ENCODE data around the gene DKKL1.
"Not testable (repeated sequence)": the region's sequence is repeated elsewhere in the genome, so short reads cannot be mapped to it uniquely, and the experiment has no call there.

DKKL1 gene

DNA sequence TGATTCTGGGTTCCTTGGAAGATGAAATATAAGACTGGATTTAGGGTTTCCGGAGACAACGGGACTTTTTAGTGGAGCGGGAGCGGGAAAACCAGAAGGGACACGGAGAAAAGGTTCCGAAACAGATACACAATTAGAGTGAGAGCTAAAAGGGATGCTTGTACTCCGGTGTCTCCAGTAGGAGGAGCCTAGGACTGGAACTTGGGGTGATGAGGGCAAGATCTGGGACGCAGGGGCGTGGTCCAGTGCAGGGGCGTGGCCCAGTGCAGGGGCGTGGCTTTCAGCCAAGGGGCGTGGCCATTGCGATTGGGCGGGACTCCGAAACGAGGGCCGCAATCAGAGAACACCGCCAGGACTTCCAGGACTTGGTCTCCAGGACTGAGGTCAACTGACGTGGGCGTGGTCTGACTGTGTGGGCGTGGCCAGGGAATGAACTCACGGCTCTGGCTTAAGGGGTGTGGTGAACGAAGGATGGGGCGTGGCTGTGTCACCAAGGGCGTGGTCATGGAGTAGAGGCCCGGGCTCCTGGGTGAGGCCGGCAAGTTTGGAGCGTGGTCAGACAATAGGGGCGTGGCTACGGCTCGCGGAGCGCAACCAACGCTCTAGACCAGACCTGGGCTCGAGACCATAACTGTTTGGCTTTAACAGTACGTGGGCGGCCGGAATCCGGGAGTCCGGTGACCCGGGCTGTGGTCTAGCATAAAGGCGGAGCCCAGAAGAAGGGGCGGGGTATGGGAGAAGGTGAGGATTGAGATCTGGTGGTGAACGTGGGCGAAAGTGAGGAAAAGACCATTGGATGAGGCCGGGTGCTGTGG, at the start of gene DKKL1:
TSS of gene DKKL1 (plus strand) at position 610 of the 815 bp plus-strand sequence. CDS start at position 732, 122 bp downstream.
- peak; percentile 73 to 88 for DNase-seq

DNA sequence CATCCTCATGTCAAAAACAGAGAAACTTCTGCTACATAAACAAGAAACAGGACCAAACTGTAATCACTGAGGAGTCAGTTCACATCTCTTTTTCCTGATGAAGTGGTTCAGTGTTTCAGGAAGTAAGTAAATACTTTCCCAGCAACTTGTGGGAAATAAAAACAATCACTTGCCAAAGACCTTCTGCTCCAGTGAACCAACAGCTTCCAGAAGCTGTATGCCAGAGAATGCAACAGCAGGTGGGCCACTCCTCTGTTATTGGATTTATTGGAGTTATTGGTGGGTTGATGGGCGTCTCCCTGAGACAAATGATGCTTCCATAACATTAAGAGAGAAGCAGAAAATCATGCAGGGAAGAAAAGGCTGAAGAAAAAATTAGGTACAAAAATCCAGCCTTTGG, 48.6 kb upstream of the DKKL1 start:
- no peak for DNase-seq

DNA sequence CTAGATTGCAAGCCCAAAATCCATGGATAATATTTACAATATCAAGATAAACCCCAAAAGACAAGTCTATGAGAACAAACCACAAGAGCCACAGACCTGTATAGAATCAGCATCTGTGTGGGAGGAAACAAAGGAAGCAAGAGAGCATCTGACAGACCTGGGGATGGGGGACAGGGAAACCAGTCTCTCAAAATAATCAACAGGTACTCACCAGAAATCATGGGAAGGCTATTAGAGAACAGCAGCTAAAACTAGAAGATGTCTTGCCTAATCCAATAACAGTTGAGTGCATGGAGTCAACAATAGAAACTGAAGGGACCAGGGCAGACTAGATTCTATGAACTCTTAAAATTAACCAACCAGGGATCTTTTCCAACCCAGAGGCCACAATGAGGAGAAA, 47.4 kb upstream of the DKKL1 start:
- no peak for DNase-seq

DNA sequence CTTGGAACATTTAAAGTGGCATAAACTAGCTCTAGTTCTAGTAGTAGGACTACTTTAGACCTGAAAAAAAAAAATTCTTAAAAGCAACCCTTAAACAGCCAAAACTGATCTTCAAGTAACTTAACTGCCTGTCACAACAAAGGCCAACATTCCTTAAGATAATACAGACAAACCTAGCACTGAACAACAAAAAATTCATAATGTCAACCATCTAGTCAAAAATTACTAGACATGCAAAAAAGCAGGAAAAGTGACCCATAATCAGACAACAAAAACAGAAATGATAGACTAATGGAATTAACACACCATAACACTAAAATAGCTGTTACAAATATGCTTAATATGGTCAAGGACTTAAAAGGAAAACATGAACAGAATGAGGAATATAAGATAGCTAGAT, 45.4 kb upstream of the DKKL1 start:
- no peak for DNase-seq

DNA sequence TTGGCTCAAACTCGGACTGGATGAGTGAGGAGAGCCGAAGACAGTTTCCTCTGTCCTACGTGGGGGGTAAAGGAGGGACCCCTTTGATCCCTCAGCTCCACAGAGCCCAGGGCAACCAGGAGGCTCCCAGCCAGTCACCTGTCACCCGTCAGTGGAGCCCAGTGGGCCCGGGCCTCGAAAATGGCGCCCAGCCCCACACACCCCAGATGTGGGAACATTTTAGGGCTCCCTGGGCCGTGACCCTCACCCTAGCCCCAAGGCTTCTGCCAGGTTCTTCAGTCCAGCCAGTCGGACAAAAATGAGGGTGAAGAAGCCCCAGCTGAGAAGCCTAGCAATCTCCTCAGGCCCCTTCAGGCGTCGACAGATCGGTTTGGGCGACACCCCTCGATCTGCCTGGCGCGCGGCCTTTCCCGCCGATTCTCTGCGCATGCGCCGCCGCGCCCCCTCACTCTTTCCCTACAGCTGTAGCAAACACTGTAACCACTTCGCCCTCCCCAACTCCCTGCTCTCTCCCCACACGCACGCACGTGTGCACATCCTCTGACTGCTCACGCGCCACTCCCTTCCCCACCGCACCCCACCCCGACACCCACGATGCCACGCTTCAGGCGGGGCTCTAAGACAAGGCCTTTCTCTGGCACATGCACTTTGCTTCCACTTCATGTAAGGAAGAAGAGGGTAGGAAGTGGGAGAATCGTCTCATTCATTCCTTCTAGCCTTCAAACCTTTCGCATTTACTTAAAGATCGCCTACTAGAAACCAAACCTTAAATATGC, 38.7 kb upstream of the DKKL1 start, which contains the start of gene SLC6A16:
TSS of gene SLC6A16 (minus strand) at position 391 of the 776 bp plus-strand sequence. CDS start 13,844 bp downstream, outside the sequence.
- DNase-seq = no peak

DNA sequence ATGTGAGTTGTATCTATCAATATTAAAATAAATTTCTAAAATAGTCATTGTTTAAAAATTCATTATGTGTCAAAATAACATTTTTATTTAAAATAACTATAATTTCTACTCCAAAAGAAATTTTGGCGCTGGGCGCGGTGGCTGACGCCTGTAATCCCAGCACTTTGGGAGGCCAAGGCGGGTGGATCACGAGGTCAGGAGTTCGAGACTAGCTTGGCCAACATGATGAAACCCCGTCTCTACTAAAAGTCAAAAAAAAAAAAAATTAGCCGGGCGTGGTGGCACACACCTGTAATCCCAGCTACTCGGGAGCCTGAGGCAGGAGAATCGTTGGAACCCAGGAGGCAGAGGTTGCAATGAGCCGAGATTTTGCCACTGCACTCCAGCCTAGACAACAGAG, 37.9 kb upstream of the DKKL1 start:
- not testable (repeated sequence) for DNase-seq

DNA sequence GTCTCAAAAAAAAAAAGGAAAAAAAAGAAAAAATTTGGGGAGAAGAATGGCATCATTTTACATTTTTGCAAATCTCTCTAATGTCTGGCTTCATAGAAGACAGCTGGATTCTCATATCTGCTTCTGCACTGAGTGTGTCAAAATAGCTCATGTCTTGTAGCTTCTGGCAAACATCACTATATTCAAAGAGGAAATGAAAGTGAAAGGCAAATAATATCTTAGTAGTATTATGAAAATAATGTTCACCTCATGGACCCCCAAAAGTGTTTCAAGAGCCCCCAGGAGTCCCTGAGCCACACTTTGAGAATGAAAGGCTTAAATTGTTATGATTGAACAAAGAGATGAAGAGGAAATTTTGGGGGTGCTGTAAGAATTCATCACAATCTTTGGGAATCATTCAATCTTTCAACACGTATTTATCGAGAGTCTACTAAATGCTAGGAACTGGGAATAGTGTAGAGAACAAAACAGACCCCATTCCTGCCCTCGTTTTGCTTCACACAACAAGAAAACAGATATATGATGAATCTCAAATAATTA, 37.4 kb upstream of the DKKL1 start:
- no peak for DNase-seq

DNA sequence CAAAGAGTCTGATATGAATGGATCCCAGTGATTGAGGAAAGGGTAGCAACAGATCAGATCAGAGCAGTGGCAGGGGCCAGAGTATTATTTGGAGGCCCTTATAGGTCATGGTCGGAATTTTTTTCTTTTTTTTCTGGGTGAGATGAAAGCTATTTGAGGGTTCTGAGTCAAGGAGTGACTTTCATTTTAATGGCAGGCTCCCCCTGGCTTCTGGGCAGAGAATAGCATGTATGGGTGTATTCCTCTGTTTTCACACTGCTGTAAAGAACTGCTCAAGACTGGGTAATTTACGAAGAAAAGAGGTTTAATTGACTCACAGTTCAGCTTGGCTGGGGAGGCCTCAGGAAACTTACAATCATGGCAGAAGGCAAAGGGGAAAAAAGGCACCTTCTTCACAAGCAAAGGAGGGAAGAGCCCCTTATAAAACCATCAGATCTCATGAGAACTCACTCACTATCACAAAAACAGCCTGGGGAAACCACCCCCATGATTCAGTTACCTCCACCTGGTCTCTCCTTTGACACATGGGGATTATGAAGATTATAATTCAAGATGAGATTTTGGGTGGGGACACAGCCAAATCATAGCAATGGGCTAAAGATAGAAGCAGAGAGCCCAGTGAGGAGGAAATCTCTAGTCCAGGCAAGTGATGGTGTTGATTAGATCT, 35.7 kb upstream of the DKKL1 start:
- peak; percentile 54 to 63 for DNase-seq

DNA sequence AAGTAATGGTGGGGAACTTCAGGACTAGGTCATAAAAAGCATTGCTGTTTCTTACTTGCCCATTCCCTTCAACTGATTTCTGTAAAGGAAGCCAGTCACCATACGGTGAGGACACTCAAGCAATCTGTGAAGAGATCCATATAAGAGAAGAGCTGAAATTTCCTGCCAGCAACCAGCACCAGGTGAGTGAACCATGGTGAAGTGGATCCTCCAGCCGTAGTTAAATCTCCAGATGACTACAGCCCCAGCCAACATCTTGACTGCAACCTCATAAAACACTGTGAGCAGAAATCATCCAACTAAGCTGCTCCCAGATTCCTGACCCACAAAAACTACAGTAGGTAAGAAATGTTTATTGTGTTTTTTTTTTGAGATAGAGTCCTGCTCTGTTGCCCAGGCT, 34.9 kb upstream of the DKKL1 start:
- no peak for DNase-seq

DNA sequence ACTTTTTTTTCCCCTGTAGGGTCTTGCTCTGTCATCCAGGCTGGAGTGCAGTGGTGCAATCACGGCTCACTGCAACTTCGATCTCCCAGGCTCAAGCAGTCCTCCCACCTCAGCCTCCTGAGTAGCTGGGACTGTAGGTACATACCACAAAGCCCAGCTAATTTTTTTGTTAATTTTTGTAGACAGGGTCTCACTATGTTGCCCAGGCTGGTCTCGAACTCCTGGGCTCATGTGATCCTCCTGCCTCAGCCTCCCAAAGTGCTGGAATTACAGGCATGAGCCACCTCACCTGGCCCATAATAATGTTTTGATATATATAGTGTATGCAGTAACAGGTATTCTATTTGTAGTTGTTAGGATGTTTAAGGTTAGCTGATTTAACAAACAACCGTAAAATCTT, 32.5 kb upstream of the DKKL1 start:
- not testable (repeated sequence) for DNase-seq

DNA sequence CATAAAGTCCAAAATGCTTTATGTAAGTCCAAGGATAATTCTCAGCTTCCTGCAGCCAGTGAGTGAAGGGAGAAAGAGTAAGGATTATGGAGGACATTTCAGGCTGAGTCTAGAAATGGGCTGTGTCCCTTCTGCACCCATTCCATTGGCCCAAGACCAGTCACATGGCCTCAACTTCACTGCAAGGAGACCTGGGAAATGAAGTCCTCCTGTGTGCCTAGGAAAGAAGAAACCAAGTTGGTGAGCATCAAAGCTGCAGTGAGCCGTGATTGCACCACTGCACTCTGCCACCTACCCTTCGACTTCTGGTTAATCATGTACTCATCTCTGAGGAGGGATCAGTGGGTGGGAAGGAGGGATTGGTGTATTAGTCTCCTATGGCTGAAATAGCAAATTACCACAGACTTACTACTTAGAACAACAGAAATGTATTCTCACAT, 32.0 kb upstream of the DKKL1 start:
- peak; percentile 69 to 78 for DNase-seq

DNA sequence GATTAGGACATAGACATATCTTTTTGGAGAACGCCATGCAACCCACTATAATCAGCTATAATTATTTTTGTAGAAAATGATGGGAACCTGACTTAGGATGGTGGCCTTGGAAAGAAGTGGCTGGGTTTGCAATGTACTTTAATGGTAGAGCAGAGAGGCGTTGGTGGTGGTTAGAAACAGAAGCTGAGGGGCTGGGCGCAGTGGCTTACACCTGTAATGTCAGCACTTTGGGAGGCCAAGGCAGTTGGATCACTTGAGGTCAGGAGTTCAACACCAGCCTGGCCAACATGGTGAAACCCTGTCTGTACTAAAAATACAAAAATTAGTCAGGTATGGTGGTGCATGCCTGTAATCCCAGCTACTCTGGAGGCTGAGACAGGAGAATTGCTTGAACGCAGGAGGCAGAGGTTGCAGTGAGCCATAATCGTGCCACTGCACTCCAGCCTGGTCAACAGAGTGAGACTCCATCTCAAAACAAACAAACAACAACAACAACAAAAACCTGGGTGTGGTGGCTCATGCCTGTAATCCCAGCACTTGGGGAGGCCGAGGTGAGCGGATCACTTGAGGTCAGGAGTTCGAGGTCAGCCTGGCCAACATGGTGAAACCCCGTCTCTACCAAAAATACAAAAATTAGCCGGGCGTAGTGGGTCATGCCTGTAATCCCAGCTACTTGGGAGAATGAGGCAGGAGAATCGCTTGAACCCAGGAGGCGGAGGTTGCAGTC, 30.8 kb upstream of the DKKL1 start:
- DNase-seq = not testable (repeated sequence)

DNA sequence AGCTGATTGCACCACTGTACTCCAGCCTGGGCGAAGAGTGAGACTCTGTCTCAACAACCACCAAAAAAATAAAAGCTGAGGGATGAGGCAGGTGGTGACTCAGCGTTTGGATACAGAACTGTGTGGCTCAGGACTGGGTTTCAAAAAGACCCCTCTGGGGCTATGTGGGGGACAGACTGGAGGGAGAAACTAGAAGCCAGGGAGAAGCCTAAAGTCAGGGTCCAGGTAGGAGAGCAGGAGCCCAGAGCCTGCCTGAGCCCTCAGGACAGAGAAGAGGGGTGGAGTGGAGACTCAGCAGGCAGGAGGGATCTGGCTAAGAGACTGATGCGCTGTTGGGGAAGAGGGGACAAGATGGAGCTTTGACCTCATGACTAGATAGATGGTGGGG, 30.3 kb upstream of the DKKL1 start:
- DNase-seq = no peak

DNA sequence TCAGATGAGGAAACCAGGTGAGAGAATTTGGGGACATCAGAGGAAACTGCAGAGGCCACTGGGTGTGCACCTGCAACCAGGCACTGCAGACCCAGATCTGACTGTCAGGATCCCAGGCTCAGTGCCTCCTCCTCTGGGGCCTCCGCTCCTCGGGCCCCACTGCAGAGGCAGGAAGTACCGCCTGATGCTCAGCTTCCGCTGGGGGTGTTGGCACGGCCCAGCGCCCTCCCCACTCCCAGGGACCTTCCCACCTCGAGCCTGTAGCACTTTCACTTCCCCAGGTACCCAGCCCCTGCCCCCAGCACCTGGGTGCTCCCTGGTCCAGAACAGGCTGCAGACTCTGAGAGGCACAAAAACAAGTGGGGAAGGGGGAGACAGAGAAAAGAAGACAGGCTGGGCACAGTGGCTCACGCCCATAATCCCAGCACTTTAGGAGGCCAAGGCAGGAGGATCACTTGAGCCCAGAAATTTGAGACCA, 29.8 kb upstream of the DKKL1 start:
- DNase-seq = peak; percentile 72 to 86

DNA sequence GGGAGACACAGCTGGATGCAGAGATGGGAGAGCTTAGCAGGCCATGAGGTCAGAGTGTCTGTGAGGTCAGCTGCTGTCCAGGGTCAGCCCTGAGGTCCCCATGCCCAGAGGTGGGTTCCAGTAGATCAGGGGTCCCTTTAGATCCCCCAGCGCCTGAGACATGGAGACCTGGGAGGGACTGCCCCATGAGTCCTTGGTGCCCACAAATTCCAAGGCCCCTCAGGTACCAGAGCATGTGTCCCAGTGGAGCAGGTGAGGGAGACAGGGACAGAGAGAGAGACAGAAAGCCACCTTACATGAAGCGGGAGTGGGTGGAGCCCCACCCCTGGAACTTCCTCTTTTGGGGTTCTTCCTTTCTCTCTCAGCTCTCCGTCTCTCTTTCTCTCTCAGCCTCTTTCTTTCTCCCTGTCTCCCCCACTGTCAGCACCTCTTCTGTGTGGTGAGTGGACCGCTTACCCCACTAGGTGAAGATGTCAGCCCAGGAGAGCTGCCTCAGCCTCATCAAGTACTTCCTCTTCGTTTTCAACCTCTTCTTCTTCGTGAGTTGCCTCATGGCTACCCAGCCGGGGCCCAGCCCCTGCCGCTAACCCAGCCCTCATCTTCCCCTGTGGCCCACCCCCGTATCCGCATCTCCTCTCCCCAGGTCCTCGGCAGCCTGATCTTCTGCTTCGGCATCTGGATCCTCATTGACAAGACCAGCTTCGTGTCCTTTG, 28.4 kb upstream of the DKKL1 start, which contains the start of gene CD37:
TSS of gene CD37 (plus strand) at position 336 of the 713 bp plus-strand sequence. CDS start at position 471, 135 bp downstream.
- peak; percentile 43 to 69 for DNase-seq

DNA sequence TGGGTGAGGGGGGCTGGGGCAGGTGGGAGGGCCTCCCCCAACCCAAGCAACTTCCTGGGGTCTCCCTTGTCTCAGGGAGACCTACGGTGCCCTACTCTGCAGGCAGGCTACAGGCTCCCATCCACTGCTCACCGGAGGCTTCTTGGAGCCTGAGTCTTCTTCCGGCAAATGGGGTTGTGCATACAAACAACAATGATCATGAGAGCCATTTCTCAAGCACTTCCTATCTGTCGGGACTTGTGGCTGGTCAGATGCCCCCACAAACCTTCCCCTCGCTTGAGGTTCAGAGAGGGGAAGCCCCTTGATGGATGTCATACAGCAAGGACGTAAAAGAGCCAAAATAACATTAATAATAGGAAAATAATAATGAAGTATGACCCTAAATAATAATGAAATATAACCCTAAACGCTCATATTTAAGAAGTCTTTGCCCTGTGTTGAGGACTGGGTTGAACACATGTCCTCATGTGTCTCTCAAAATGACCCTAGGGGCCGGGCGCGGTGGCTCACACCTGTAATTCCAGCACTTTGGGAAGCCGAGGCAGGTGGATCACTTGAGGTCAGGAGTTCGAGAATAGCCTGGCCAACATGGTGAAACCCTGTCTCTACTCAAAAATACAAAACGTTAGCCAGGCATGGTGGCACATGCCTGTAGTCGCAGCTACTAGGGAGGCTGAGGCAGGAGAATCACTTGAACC, 27.7 kb upstream of the DKKL1 start:
- DNase-seq = peak; percentile 39 to 45

DNA sequence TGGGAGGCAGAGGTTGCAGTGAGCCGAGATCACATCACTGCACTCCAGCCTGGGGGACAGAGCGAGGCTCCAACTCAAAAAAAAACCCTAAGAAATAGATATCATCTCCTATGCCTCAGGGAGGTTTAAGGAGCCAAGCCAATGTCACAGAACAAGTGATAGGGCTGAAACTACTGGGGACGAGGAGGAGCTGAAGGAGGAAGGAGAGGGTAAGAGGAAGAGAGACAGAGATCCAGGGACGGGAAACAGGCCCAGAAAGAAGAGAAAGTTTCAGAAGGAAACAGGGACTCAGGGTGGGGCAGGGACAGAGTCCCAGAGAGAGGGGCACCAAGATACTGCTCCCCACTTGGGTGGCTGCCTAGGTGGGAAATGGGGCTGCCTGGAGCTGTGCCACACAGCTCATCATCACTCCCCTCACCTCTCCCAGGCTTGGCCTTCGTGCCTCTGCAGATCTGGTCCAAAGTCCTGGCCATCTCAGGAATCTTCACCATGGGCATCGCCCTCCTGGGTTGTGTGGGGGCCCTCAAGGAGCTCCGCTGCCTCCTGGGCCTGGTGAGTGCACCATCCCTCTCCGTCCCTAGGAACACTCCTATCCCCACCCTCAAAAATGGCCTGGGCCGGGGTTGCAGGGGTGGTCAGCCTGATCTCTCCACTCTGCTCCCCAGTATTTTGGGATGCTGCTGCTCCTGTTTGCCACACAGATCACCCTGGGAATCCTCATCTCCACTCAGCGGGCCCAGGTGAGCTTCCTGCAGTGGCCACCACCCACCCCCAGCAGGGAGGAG, 27.0 kb upstream of the DKKL1 start:
- no peak for DNase-seq

DNA sequence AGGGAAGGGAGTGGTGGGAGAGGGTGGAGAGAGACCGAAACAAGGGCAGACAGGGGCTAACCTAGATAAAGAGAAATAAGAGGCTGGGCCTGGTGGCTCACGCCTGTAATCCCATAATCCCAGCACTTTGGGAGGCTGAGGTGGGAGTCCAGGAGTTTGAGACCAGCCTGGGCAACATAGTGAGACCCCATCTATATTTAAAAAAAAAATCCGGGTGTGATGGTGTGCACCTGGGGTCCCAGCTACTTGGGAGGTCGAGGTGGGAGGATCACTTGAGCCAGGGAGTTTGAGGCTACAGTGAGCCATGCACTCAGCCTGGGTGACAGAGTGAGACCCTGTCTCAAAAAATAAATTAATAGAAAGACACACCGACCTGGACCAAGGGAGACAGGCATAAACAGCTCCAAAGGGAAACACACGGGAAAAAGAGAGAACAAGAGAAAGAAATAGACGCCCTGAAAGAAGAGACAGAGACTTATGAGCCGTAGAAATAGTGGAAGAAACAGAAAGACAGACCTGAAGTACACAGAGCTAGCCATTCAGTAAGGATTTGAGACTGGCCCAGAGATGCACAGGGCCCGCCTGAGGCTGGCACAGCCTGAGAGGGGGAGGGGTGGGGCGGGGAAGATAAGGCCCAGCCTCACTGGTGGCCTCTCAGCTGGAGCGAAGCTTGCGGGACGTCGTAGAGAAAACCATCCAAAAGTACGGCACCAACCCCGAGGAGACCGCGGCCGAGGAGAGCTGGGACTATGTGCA, 26.2 kb upstream of the DKKL1 start:
- no peak for DNase-seq
